Stomach (tissue), 9 donors: Measurements from ENCODE around the gene UBAP2L. TPM values are rescaled to one million over a fixed set of nuclear protein-coding genes. Genes with fewer than 3 reads are reported as not detected.
"Not testable (repeated sequence)": the region's sequence is repeated elsewhere in the genome, so short reads cannot be mapped to it uniquely, and the experiment has no call there.

ENCODE experiments used
- DNase-seq, 2 donors: peaks; one replicate each; pipeline versions ENCODE4 v3.0.0 to v3.0.0-alpha.2; 2013 to 2019
- H3K27ac ChIP-seq, 5 donors: fragments of 200-600 bp in 4 of 5; sonication (generic) in 4 of 5; one replicate each; pipeline ENCODE4 v1.5.1; 2013 to 2019; ENCODE audit warnings: mild to moderate bottlenecking in 1 of 5, moderate library complexity in 1 of 5
- H3K27me3 ChIP-seq, 3 donors: fragments of 200-600 bp; sonication (generic); one replicate each; pipeline ENCODE4 v1.5.1; 2017 to 2019; ENCODE audit warnings: mixed run types in 1 of 3
- H3K36me3 ChIP-seq, 4 donors: fragments of 200-600 bp; sonication (generic); 1 replicate in 3 of 4; 2 replicates in 1 of 4; pipeline ENCODE4 v1.5.1; 2016 to 2019
- H3K4me1 ChIP-seq, 4 donors: fragments of 200-600 bp; sonication (generic); one replicate each; pipeline ENCODE4 v1.5.1; 2016 to 2019
- H3K4me3 ChIP-seq, 4 donors: fragments of 200-600 bp; sonication (generic) in 3 of 4; one replicate each; pipeline ENCODE4 v1.5.1; 2016 to 2019; ENCODE audit warnings: mild to moderate bottlenecking in 1 of 4
- H3K9me3 ChIP-seq, 4 donors: fragments of 200-600 bp; sonication (generic); one replicate each; pipeline ENCODE4 v1.5.1; 2016 to 2019
- CTCF ChIP-seq, 7 experiments: fragments of 450-650 bp in 4 of 7; fragments of 200-600 bp in 3 of 7; sonication (generic) in 3 of 7; IDR thresholded peaks; one replicate each; pipeline ENCODE4 v1.5.1; 2016 to 2019; ENCODE audit warnings: antibody characterized with exemption in 7 of 7, control low read depth in 2 of 7, mild to moderate bottlenecking in 1 of 7
- EP300 ChIP-seq: sonication (generic); formaldehyde crosslinking; IDR thresholded peaks from one replicate; pipeline ENCODE4 v1.6.1; 2017; ENCODE audit warnings: antibody characterized with exemption
- POLR2A ChIP-seq, 4 donors: fragments of 450-650 bp; IDR thresholded peaks; one replicate each; pipeline ENCODE4 v1.6.1; 2016; ENCODE audit warnings: antibody characterized with exemption in 4 of 4, control low read depth in 2 of 4, mild to moderate bottlenecking in 1 of 4, moderate library complexity in 1 of 4
- POLR2AphosphoS5 ChIP-seq, 3 donors: sonication (generic); formaldehyde crosslinking; IDR thresholded peaks; one replicate each; pipeline ENCODE4 v1.6.1; 2016; ENCODE audit warnings: antibody characterized with exemption in 3 of 3
- WGBS, 5 donors: extraction: QIAGEN DNeasy Blood & Tissue Kit in 3 of 5; methylation state at CpG; one replicate each; pipeline versions ENCODE4 v1.1.5 to v1.1.7; 2013 to 2018; 5-methylcytosine and 5-hydroxymethylcytosine counted together
- intact Hi-C: fragments of 100-400 bp; cut with DNase I; formaldehyde crosslinking; loops from one replicate; pipeline ENCODE4 v1.15.1; 2023; ENCODE audit warnings: low total_unique reads
- polyA plus RNA-seq, 3 donors: library from polyadenylated mRNA; stranded (reverse); fragments of 200-250 nt; gene quantifications; one replicate each; pipeline ENCODE4 v1.2.3, GENCODE V29; 2013
- total RNA-seq, 5 donors: library from RNA; depleted of rRNA; stranded (reverse); fragments of >200 nt; gene quantifications; one replicate each; pipeline versions ENCODE4 v1.1.0 to v1.2.3, GENCODE V29; 2014 to 2016
- donor health status: healthy with polysubstance abuse.
- donor health status: Bipolar disorder and iron deficiency.
- donor health status: healthy.

The UBAP2L gene
- total and polyA plus RNA-seq, 8 donors: 25.2 to 109 (median 53.6) TPM

- H3K27ac ChIP-seq: no peak overlapping the region
- H3K4me3 ChIP-seq: no peak overlapping the region
- TF ChIP-seq POLR2AphosphoS5 (IDR thresholded peaks at IDR 0.05) (no peak), EP300 (no peak), POLR2A (IDR thresholded peaks at IDR 0.05) (no peak), CTCF (IDR thresholded peaks at IDR 0.05) (no peak)
- no peaks in the 10 kb centered on the region for H3K27me3 ChIP-seq
- H3K4me1 ChIP-seq: peaks cover 19 to 50% (median 39%) of the 10 kb centered on the region in 4 donors
- intact Hi-C loops: no loop called here
- H3K36me3 ChIP-seq: peaks cover 34 to 55% (median 54%) of the 10 kb centered on the region in 4 donors
- H3K9me3 ChIP-seq: no peaks in the 10 kb centered on the region
- WGBS, 5 donors: 93 to 98% (median 97%) methylated on average over 2 of the region's 2 CpGs
- DNase-seq: no peak
Observed at GRCh38 chr1:154225370-154225769, 4.6 kb downstream of the UBAP2L start.

DNA sequence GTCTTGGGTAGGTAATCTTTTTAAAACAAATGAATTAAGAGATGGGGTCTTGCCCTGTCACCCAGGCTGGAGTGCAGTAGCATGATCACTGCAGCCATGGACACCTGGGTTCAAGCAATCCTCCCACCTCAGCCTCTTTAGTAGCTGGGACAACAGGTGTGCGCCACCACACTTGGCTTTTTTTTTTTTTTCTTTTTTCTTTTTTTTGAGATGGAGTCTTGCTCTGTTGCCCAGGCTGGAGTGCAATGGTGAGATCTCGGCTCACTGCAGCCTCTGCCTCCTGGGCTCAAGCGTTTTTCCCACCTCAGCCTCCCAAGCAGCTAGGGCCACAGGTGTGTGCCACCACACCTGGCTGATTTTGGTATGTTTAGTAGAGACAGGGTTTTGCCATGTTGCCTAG, 10.4 kb downstream of the UBAP2L start:
- H3K4me1 ChIP-seq, intact Hi-C loops, H3K27me3 ChIP-seq, H3K27ac ChIP-seq, H3K9me3 ChIP-seq, DNase-seq, H3K4me3 ChIP-seq: not testable (repeated sequence)
- H3K36me3 ChIP-seq: peaks cover 69 to 100% (median 100%) of the 10 kb centered on the region in 4 donors
- 94 to 100% (median 98%) methylated on average over 2 to 3 of the region's 3 CpGs for WGBS, 5 donors

DNA sequence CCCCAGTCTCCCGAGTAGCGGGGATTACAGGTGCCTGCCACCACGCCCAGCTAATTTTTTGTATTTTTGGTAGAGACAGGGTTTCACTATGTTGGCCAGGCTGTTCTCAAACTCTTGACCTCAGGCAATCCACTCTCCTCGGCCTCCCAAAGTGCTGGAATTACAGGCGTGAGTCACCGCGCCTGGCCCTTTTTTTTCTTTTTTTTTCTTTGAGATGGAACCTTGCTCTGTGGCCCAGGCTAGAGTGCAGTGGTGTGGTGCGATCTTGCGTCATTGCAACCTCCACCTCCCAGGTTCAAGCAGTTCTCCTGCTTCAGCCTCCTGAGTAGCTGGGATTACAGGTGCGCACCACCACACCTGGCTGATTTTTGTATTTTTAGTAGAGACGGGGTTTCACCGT, 12.4 kb downstream of the UBAP2L start:
- H3K4me1 ChIP-seq, H3K27ac ChIP-seq, H3K9me3 ChIP-seq, H3K27me3 ChIP-seq, DNase-seq, H3K4me3 ChIP-seq, intact Hi-C loops: not testable (repeated sequence)
- WGBS, 5 donors: 87 to 98% (median 96%) methylated on average over 12 of the region's 12 CpGs
- H3K36me3 ChIP-seq: peaks cover 76 to 100% (median 100%) of the 10 kb centered on the region in 4 donors

DNA sequence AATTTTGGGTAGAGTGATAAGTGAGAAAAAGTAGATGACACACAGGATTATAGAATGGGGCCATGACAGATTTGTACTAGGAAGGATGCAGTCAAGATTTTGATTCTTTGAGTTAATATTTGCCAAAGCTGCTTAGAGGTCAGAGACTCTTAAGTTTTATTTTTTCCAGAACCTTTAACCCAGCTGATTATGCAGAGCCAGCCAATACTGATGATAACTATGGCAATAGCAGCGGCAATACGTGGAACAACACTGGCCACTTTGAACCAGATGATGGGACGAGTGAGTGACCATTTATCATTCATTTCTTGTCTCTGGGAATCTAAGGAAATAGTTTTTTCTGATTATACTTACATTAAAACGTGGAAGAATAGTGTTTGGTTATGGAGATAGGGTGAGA, 16.1 kb downstream of the UBAP2L start:
- Histone ChIP-seq H3K36me3 (peaks cover 63 to 100% (median 100%) of the 10 kb centered on the region in 4 donors), H3K4me3 (no peak overlapping the region), H3K27ac (no peak overlapping the region), H3K9me3 (no peaks in the 10 kb centered on the region), H3K27me3 (no peaks in the 10 kb centered on the region), H3K4me1 (peaks cover 0 to 14% (median 2%) of the 10 kb centered on the region in 4 donors)
- TF ChIP-seq EP300: no peak
- TF ChIP-seq POLR2A (IDR thresholded peaks at IDR 0.05): no peak
- no peak for TF ChIP-seq CTCF (IDR thresholded peaks at IDR 0.05)
- no peak for TF ChIP-seq POLR2AphosphoS5 (IDR thresholded peaks at IDR 0.05)
- no peak for DNase-seq
- 58 to 80% (median 67%) methylated on average over 4 of the region's 4 CpGs for WGBS, 5 donors
- intact Hi-C loops: no loop called here

- intact Hi-C loops: no loop called here
- H3K27ac ChIP-seq: no peak overlapping the region
- no peak for DNase-seq
- no peak overlapping the region for H3K4me3 ChIP-seq
- no peaks in the 10 kb centered on the region for H3K9me3 ChIP-seq
- 82 to 94% (median 86%) methylated on average over 2 of the region's 2 CpGs for WGBS, 5 donors
- peaks cover 0 to 16% (median 3%) of the 10 kb centered on the region in 4 donors for H3K4me1 ChIP-seq
- no peaks in the 10 kb centered on the region for H3K27me3 ChIP-seq
- peaks cover 69 to 100% (median 100%) of the 10 kb centered on the region in 4 donors for H3K36me3 ChIP-seq
- TF ChIP-seq POLR2A (IDR thresholded peaks at IDR 0.05): no peak
- no peak for TF ChIP-seq EP300
- TF ChIP-seq CTCF (IDR thresholded peaks at IDR 0.05): no peak
- no peak for TF ChIP-seq POLR2AphosphoS5 (IDR thresholded peaks at IDR 0.05)
Observed at GRCh38 chr1:154237435-154237834, 16.7 kb downstream of the UBAP2L start.
